SIG-M5 (cell line): ENCODE measurements around the gene TMPRSS6.

Experiments
- DNase-seq: peaks from one replicate; lab custom pipeline; 2025; lab: John Stamatoyannopoulos, UW

The TMPRSS6 gene

DNA sequence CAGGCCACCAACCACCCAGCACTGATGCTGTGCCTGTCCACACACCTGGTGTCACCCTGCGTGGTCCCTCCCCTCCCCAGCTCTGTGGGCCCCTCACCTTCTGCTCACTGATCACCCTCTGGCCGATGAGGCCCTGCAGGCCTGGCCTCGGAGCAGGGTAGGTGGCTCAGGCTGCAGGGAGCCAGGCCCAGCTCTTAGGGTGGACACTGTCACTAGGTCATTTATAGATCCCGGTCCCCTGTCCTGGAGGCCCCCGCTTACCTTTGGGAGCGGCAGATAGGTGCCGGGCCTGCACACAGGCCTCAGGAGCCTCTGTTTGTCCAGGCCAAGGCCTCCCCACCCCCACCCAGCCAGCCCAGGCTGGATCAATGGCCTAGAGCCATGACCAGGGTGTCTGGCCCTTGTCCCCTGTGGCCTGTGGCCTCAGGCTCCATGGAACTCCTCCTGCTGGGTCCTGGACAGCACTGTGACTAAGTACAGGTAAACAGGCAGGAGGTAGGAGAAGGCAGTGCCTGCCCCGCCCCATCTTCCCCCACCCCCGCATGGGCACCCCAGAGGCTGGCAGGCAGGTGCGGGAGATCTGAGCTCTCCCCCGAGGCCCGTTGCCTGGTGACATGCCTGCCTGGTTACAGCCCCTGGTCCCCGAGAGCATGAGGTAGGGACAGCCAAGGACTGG is at the start of gene TMPRSS6:
TSS of gene TMPRSS6 (minus strand) at position 472 of the 676 bp plus-strand sequence. CDS start 6,296 bp downstream, outside the sequence.
- no peak for DNase-seq

DNA sequence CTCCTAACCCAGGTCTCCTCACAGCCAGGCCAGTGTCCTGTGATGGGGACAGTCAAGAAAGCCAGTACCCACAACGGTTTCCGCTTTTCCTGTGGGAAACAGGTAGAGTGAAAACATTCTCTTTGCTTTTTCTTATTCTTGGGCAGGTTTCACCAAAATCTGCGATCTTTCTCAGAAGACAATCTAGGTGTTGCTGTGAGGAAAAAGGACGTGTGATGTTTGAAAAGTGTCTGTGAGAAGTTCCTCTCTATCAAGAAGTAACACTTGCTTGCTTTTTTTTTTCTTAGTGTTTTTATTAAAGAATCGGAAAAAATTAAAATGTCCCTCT is 49.4 kb upstream of the TMPRSS6 start:
- no peak for DNase-seq

- DNase-seq: no peak
Observed at GRCh38 chr22:37157516-37158285, 48.2 kb upstream of the TMPRSS6 start.

DNA sequence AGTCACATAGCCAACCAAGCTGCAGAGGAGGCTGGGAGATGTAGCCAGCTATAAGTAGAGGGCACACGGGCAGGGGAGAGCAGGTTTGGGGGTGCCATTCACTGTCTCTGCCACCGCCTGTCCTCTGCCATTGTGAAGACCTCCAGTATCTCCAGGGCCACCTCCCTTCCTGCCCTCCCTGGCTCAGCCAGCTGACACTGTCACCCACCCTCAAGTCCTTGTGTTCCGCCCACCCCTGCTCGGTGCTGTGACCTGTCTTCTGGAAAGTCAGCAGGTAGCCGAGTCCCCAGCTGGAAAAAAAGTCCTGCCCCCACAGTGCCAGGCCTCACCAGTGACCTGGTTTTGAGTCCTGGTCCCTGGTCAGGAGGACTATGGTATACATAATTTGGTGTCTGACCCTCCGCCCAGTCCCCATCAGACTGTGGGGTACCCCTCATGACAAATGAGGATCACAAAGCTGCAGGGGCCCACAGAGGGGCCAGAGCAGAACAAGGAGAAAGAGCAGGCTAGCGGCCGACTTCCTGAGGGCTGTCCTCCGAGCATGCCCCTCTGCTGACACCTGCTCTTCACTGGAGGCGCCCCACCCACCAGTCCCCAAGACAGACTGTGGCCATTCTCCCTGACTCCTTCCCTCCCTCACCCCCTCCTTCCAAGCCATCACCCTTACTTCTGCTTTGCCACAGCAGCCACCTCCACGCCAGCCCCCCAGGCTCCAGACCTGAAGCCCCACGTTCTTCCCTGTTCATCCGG is 47.3 kb upstream of the TMPRSS6 start:
- no peak for DNase-seq

DNA sequence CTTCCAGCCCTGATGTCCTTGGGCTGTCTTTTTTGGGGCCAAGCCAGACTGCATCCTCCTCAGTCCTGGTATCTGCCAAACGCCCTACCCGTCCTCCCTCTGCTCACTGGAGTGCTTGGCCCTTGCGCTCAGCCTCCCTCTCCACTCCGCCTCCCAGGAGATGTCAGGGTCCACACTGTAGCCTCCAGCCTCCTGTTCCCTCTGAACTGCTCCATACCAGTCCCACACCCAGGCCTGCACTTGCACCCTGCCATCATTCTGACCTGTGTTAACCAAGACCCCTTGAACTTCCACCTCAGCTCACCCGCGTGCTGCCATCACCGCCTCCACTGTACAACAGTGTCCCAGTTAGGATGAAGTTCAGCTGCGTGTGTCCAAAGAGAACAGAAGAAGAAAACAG is 46.5 kb upstream of the TMPRSS6 start:
- no peak for DNase-seq

- DNase-seq: no peak
Observed at GRCh38 chr22:37154925-37155712, 45.6 kb upstream of the TMPRSS6 start.

DNA sequence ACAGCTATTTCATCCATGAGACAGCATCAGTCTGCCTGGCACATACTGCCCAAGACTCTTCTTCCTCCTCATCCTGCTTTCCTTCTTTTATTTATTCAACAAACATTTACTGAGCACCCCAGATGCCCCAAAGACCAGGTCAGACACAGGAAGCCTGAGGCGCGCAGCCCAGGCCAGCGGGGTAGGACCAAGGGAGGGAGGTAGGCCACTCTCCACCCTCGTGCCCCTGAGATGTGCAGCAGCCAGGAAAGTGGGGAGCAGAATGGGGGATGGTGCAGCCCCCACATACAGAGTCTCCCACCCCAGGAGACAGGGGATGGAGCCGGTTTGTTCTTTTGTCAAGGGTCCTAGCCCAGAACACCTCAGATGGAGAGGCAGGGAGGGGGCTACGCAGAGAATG is 44.4 kb upstream of the TMPRSS6 start:
- DNase-seq: no peak

DNA sequence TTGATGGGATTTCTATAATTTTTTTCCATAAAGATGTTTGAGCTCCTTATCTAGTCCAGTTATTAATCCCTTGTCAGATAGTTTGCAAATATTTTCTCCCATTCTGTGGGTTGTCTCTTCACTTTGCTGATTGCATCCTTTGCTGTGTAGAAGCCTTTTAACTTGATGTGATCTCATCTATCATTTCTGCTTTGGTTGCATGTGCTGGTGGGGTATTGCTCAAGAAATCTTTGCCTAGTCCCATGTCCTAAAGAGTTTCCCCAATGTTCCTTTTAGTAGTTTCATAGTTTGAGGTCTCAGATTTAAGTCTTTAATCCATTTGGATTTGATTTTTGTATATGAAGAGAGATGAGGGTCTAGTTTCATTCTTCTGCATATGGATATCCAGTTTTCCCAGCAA is 41.9 kb upstream of the TMPRSS6 start:
- no peak for DNase-seq

GRCh38 chr22:37150701-37151100 is 41.2 kb upstream of the TMPRSS6 start:
- DNase-seq: no peak

- DNase-seq: no peak
Observed at GRCh38 chr22:37148742-37149665, 39.5 kb upstream of the TMPRSS6 start.

GRCh38 chr22:37148031-37148651 is 38.6 kb upstream of the TMPRSS6 start:
- no peak for DNase-seq

- no peak for DNase-seq
Observed at GRCh38 chr22:37147186-37147990, 37.9 kb upstream of the TMPRSS6 start.

DNA sequence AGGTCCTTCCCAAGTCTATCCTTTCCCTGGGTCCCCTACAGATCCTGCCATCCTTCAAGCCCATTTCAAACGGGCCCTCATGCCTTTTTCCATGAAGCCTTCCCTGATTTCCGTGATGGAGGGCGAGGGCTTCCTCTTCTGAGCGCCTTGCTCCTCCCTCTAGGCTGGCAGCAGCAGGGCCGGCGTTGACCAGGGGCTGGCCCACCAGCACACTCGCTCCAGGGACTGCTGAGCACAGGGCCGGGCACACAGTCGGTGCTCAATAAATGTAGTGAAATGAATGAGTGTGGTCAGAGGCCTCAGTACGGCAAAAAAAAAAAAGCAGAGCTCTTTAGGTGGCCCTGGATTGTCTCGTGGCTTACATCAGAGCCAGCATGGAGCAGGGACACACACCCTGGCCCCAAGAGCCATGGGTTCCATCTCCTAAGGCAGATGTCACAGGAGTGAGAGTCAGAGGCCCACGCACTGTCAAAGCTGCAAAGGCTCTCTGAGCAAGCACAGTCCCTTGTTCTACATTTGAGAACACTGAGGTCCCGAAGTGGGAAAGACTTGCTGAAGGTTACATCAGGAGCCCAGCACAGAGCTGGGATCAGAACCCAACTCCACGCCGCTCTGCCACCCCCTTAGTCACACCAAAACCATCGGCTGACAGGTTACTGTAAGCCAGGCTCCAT is 37.1 kb upstream of the TMPRSS6 start:
- DNase-seq: no peak

GRCh38 chr22:37146051-37146385 is 36.5 kb upstream of the TMPRSS6 start:
- no peak for DNase-seq

DNA sequence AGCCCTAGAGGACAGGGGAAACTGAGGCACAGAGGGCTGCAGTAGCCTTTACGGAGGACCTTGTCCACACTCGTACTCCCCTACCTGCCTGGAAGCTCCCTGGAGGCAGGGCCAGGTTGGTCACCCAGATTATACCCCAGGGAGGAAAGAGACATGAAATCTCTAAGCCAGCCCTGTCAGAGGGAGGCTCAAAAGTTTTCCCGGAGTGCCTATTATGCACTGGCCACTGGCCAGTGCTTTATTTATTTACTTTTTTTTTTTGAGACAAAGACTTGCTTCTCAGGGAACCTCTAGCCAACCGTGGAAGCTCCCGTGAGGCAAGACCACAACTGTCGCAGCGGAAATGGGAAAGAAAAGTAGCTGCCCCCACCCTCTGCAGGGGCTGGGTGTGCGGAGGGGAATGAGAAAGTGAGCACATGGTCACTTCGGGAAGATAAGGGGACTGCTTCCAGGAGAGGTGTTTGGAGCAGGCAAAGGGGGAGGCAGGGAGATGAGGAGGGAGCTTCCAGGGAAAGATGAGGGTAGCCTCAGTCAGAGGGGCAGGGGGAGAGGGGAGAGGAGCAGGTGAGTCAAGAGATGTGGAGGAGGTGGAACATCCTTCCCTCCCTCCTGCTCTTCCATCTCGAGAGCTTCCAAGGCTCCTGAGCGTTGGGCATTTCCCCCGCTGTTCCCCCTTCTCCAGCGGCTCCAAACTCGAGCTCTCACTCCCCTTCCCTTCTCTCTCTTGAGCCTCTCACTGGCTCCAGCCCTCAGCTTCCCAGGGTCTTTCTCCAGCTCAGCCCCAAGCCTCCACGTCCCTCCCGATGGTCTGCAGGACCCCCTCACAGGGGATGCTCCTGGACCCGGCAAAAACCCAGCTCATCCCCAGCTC is 35.9 kb upstream of the TMPRSS6 start:
- DNase-seq: no peak

- DNase-seq: no peak
Observed at GRCh38 chr22:37144180-37144554, 34.7 kb upstream of the TMPRSS6 start.

DNA sequence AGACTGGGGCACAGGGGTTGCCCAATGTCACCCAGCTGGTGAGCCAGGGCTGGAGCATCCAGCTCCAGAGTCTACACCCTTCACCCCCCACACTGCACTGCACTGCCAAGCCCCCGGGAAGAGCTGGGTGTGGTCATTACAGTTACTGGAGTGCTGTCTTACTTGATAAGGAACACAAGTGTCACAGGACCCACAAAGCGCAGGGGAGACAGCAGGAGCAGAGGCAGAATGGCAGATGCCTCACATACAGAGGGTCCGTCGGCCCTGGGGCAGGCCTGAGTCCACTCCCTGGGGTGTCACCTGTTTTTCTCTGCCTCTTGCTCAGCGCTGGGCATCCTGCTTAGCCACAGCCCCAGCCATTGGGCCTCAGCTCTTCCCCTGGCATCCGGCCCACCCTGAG is 32.5 kb upstream of the TMPRSS6 start:
- DNase-seq: no peak

DNA sequence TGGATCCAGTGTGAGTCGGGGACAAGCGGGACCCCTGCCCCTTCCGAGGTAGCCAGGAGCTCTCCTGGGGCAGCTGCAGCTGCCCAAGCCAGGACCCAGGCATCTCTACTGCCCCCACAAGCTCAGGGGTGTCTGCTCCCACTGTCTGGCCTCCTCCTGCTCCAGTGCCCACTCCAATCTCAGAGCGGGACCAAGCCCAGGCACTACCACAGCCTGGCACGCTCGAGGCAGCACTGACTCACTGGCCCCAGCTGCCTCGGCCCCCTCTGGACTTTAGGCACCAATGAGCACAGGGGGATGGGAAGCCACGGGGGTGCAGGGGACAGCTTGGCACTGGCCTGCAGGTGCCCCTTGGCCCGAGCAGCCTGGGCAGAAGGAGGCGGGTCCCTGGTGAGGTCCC is 32.0 kb upstream of the TMPRSS6 start:
- DNase-seq: no peak
